ENCODE data around the gene GATD1. TPM values are rescaled to one million over a fixed set of nuclear protein-coding genes. Genes with fewer than 3 reads are reported as not detected.

GATD1 gene
- total and polyA plus RNA-seq, 9 of the 15 experiments (the other 6 are each of a cell fraction or from before 2014, with no cell fraction given): 2.8 to 144 (median 36.9) TPM

GRCh38 chr11:798093-798713 is 20.9 kb upstream of the GATD1 start, which contains the start of gene SLC25A22 (continued):
- TF ChIP-seq RAD21 (CRISPR knock-in tag; conservative IDR thresholded peaks at IDR 0.05 in 1 of 2, IDR thresholded peaks at IDR 0.05 in 1 of 2) (peak; percentile 48 to 61), L3MBTL2 (IDR thresholded peaks at IDR 0.05) (peak; percentile 26; the same call in 1 of the 2 replicates), KLF13 (tag; IDR thresholded peaks at IDR 0.05; ENCODE audit: borderline replicate concordance, low read depth) (peak; percentile 58; the same call in 1 of the 2 replicates), PPARD (CRISPR knock-in tag; IDR thresholded peaks at IDR 0.05) (no peak), REST (IDR thresholded peaks at IDR 0.05; ENCODE audit: borderline replicate concordance) (peak; percentile 42; the same call in 1 of the 2 replicates), REST (CRISPR knock-in tag; IDR thresholded peaks at IDR 0.05; ENCODE audit: low read depth) (no peak), CBX5 (IDR thresholded peaks at IDR 0.05; ENCODE audit: borderline replicate concordance, low read depth) (no peak), C11orf30 (IDR thresholded peaks at IDR 0.05; ENCODE audit: low read depth) (no peak), MEIS2 (IDR thresholded peaks at IDR 0.05; ENCODE audit: partially characterized antibody) (no peak), ZNF766 (CRISPR knock-in tag; conservative IDR thresholded peaks at IDR 0.05) (peak; percentile 80), RNF219 (CRISPR knock-in tag; IDR thresholded peaks at IDR 0.05) (no peak), ZFX (CRISPR knock-in tag; IDR thresholded peaks at IDR 0.05) (peak; percentile 14; the same call in 1 of the 2 replicates), PRDM10 (IDR thresholded peaks at IDR 0.05; ENCODE audit: partially characterized antibody) (no peak)

Data from K562 (cell line).